SK-N-SH treated with all-trans-retinoic acid at 6 μM for 48 hours (cell line): ENCODE measurements around the gene BTAF1.

Experiments
- ATAC-seq: fragments of 200-7000 bp; cut with Tn5 transposase; 3 replicates; pipeline ENCODE4 v1.9.1; 2020; ENCODE audit warnings: mild to moderate bottlenecking, moderate library complexity
- ARNTL ChIP-seq: fragments of 450-650 bp; formaldehyde crosslinking; IDR thresholded peaks from 2 replicates; pipeline ENCODE4 v1.5.0; 2020; ENCODE audit warnings: low read depth, mild to moderate bottlenecking, moderate library complexity, borderline replicate concordance
- BACH2 ChIP-seq: fragments of 250-450 bp; sonication (Bioruptor Pico); IDR thresholded peaks from 2 replicates; pipeline ENCODE4 v1.9.0; 2021; ENCODE audit warnings: mild to moderate bottlenecking, borderline replicate concordance
- CSDC2 ChIP-seq: fragments of 250-450 bp; sonication (Bioruptor Pico); IDR thresholded peaks from 2 replicates; pipeline ENCODE4 v1.5.0; 2020; ENCODE audit warnings: mild to moderate bottlenecking, moderate library complexity
- ESRRG ChIP-seq: fragments of 250-450 bp; sonication (Bioruptor Pico); IDR thresholded peaks from 2 replicates; pipeline ENCODE4 v1.6.1; 2021; ENCODE audit warnings: mild to moderate bottlenecking
- GLIS3 ChIP-seq: fragments of 250-450 bp; sonication (Bioruptor Pico); IDR thresholded peaks from 2 replicates; pipeline ENCODE4 v1.5.0; 2020; ENCODE audit warnings: mild to moderate bottlenecking, moderate library complexity
- ISL1 ChIP-seq: fragments of 250-450 bp; sonication (Bioruptor Pico); IDR thresholded peaks from 2 replicates; pipeline ENCODE4 v2.1.2; 2022; ENCODE audit warnings: mild to moderate bottlenecking, moderate library complexity
- OSR1 ChIP-seq: fragments of 250-450 bp; sonication (Bioruptor Pico); IDR thresholded peaks from 2 replicates; pipeline ENCODE4 v1.8.0; 2022; ENCODE audit warnings: moderate library complexity, mild to moderate bottlenecking, inconsistent platforms
- PPARA ChIP-seq: fragments of 250-450 bp; sonication (Bioruptor Pico); IDR thresholded peaks from 2 replicates; pipeline ENCODE4 v1.5.0; 2020; ENCODE audit warnings: mild to moderate bottlenecking, borderline replicate concordance
- RARB ChIP-seq: fragments of 250-450 bp; sonication (Bioruptor Pico); IDR thresholded peaks from 2 replicates; pipeline ENCODE4 v1.8.0; 2021; ENCODE audit warnings: mild to moderate bottlenecking, moderate library complexity
- SNAI2 ChIP-seq: fragments of 250-450 bp; sonication (Bioruptor Pico); IDR thresholded peaks from 2 replicates; pipeline ENCODE4 v1.5.0; 2020; ENCODE audit warnings: mild to moderate bottlenecking, moderate library complexity
- TCF4 ChIP-seq: fragments of 250-450 bp; sonication (Bioruptor Pico); IDR thresholded peaks from 2 replicates; pipeline ENCODE4 v1.8.0; 2021; ENCODE audit warnings: mild to moderate bottlenecking, moderate library complexity, borderline replicate concordance
- TOX ChIP-seq: fragments of 250-450 bp; sonication (Bioruptor Pico); IDR thresholded peaks from 2 replicates; pipeline ENCODE4 v1.8.0; 2021; ENCODE audit warnings: mild to moderate bottlenecking, moderate library complexity, borderline replicate concordance
- TSHZ2 ChIP-seq: fragments of 250-450 bp; sonication (Bioruptor Pico); IDR thresholded peaks from 2 replicates; pipeline ENCODE4 v1.5.0; 2020; ENCODE audit warnings: mild to moderate bottlenecking, moderate library complexity
- ZC3H10 ChIP-seq: fragments of 250-450 bp; sonication (Bioruptor Pico); IDR thresholded peaks from 2 replicates; pipeline ENCODE4 v1.5.1; 2021; ENCODE audit warnings: mild to moderate bottlenecking, moderate library complexity
- ZFP3 ChIP-seq: fragments of 250-450 bp; sonication (Bioruptor Pico); IDR thresholded peaks from 2 replicates; pipeline ENCODE4 v1.5.0; 2020; ENCODE audit warnings: mild to moderate bottlenecking, moderate library complexity
- ZFP30 ChIP-seq: fragments of 450-650 bp; formaldehyde crosslinking; IDR thresholded peaks from 2 replicates; pipeline ENCODE4 v1.5.0; 2022; ENCODE audit warnings: mild to moderate bottlenecking, moderate library complexity
- ZNF565 ChIP-seq: fragments of 450-650 bp; formaldehyde crosslinking; conservative IDR thresholded peaks from 2 replicates; pipeline ENCODE4 v1.5.0; 2020; ENCODE audit warnings: low read depth, mild to moderate bottlenecking, moderate library complexity
- ZNF70 ChIP-seq: fragments of 450-650 bp; formaldehyde crosslinking; IDR thresholded peaks from 2 replicates; pipeline ENCODE4 v1.5.0; 2020; ENCODE audit warnings: mild to moderate bottlenecking, moderate library complexity
- ZNF8 ChIP-seq: fragments of 450-650 bp; formaldehyde crosslinking; IDR thresholded peaks from 2 replicates; pipeline ENCODE4 v1.5.0; 2020; ENCODE audit warnings: mild to moderate bottlenecking, moderate library complexity
- TF ChIP-seq, protein P1 (sequence below): fragments of 250-450 bp; sonication (Bioruptor Pico); IDR thresholded peaks from 2 replicates; pipeline ENCODE4 v1.5.1; 2021; ENCODE audit warnings: mild to moderate bottlenecking, moderate library complexity

BTAF1 gene

DNA sequence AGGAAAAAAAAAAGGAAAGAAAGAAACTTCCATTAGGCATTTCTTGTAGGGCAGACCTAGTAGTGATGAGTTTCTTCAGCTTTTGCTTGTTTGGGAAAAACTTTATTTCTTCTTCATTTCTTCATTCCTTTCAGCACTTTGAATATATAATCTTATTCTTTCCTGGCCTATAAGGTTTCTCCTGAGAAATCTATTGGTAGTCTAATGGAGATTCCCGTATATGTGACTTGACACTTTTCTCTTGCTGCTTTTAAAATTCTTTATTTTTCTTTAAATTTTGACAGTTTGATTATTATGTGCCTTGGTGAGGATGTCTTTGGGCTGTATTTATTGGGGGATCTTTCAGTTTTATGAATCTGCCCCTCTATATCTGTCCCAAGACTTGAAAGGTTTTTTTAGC, 3.9 kb upstream of the BTAF1 start:
- no peak for ATAC-seq
- TF ChIP-seq ZNF565 (CRISPR knock-in tag) (no peak), ARNTL (CRISPR knock-in tag) (no peak), PPARA (CRISPR knock-in tag) (no peak), ZNF8 (CRISPR knock-in tag) (no peak), SNAI2 (no peak), ESRRG (CRISPR knock-in tag) (no peak), ISL1 (no peak), BACH2 (no peak), ZFP30 (no peak)

- peak; percentile 63 for ATAC-seq
- TF ChIP-seq TSHZ2 (CRISPR knock-in tag) (no peak), ZFP3 (CRISPR knock-in tag) (no peak), ZNF8 (CRISPR knock-in tag) (no peak), TOX (CRISPR knock-in tag) (no peak), ZC3H10 (CRISPR knock-in tag) (no peak), TCF4 (CRISPR knock-in tag) (no peak), GLIS3 (CRISPR knock-in tag) (no peak), CSDC2 (CRISPR knock-in tag) (no peak), PPARA (CRISPR knock-in tag) (no peak), ARNTL (CRISPR knock-in tag) (no peak), OSR1 (CRISPR knock-in tag) (no peak)
- TF ChIP-seq, all 23 proteins: peak for 0
Observed at GRCh38 chr10:91924212-91925021, 847 bp downstream of the BTAF1 start.

- no peak for ATAC-seq
- TF ChIP-seq ZNF70 (CRISPR knock-in tag) (no peak), CSDC2 (CRISPR knock-in tag) (no peak), TCF4 (CRISPR knock-in tag) (no peak), ZFP30 (no peak), TSHZ2 (CRISPR knock-in tag) (no peak), OSR1 (CRISPR knock-in tag) (no peak), RARB (CRISPR knock-in tag) (no peak), TOX (CRISPR knock-in tag) (no peak), ARNTL (CRISPR knock-in tag) (no peak), ZFP3 (CRISPR knock-in tag) (no peak), GLIS3 (CRISPR knock-in tag) (no peak)
- TF ChIP-seq, protein P1, sequence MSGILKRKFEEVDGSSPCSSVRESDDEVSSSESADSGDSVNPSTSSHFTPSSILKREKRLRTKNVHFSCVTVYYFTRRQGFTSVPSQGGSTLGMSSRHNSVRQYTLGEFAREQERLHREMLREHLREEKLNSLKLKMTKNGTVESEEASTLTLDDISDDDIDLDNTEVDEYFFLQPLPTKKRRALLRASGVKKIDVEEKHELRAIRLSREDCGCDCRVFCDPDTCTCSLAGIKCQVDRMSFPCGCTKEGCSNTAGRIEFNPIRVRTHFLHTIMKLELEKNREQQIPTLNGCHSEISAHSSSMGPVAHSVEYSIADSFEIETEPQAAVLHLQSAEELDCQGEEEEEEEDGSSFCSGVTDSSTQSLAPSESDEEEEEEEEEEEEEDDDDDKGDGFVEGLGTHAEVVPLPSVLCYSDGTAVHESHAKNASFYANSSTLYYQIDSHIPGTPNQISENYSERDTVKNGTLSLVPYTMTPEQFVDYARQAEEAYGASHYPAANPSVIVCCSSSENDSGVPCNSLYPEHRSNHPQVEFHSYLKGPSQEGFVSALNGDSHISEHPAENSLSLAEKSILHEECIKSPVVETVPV: no peak
Observed at GRCh38 chr10:91925022-91925320, 1.4 kb downstream of the BTAF1 start.

DNA sequence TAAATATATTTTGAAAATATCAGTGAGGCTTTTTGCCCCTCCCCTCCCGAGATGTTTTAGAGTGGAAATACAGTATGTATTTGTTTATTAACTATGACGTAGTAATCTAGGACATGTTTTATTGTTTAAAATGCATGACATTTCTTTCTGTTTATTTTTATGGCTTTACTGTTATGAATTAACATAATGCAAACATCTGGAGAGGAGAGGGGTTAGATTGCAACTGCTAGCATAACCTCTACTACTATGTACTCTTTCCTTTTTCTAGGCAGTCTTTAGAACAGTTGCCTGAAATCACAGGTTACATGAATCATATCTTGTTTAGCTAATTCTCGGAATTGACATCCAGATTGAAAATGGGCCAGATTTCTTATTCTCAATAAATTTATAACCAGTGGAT, 7.4 kb downstream of the BTAF1 start:
- TF ChIP-seq ZNF8 (CRISPR knock-in tag) (no peak), TCF4 (CRISPR knock-in tag) (no peak), ESRRG (CRISPR knock-in tag) (no peak), PPARA (CRISPR knock-in tag) (no peak), ZFP3 (CRISPR knock-in tag) (no peak)
- TF ChIP-seq, all 23 proteins: peak for 0
- no peak for ATAC-seq
